Peyer's patch (tissue), 4 donors: ENCODE data around the gene CD46. TPM values are rescaled to one million over a fixed set of nuclear protein-coding genes. Genes with fewer than 3 reads are reported as not detected.

Experiments used
- DNase-seq, 3 donors: peaks; one replicate each; pipeline ENCODE4 v3.0.0-alpha.2; 2017 to 2019
- H3K27ac ChIP-seq, 4 donors: fragments of 200-600 bp; sonication (generic); one replicate each; pipeline ENCODE4 v1.5.1; 2016 to 2019
- H3K27me3 ChIP-seq, 2 donors: fragments of 200-600 bp; sonication (generic); one replicate each; pipeline ENCODE4 v1.5.1; 2019
- H3K36me3 ChIP-seq, 3 donors: fragments of 200-600 bp; sonication (generic); one replicate each; pipeline ENCODE4 v1.5.1; 2016 to 2019
- H3K4me1 ChIP-seq, 4 donors: fragments of 200-600 bp; sonication (generic); one replicate each; pipeline ENCODE4 v1.5.1; 2016 to 2019
- H3K4me3 ChIP-seq, 4 donors: fragments of 200-600 bp; sonication (generic); 1 replicate in 3 of 4; 2 replicates in 1 of 4; pipeline ENCODE4 v1.5.1; 2016 to 2019; ENCODE audit warnings: mild to moderate bottlenecking in 1 of 4
- H3K9me3 ChIP-seq, 4 donors: fragments of 200-600 bp; sonication (generic); one replicate each; pipeline ENCODE4 v1.5.1; 2016 to 2019; ENCODE audit warnings: mild to moderate bottlenecking in 1 of 4
- CTCF ChIP-seq, 6 experiments: fragments of 450-650 bp in 4 of 6; fragments of 200-600 bp in 2 of 6; sonication (generic) in 1 of 6; IDR thresholded peaks; one replicate each; pipeline ENCODE4 v1.5.1; 2017 to 2019; ENCODE audit warnings: antibody characterized with exemption in 6 of 6, mild to moderate bottlenecking in 3 of 6, moderate library complexity in 1 of 6
- POLR2A ChIP-seq, 2 donors: fragments of 450-650 bp; IDR thresholded peaks; one replicate each; pipeline ENCODE4 v1.5.1; 2017; ENCODE audit warnings: antibody characterized with exemption in 2 of 2, mild to moderate bottlenecking in 2 of 2, moderate library complexity in 2 of 2
- total RNA-seq, 4 donors: library from RNA; depleted of rRNA; stranded (reverse); fragments of >200 nt; gene quantifications; one replicate each; pipeline ENCODE4 v1.1.0, GENCODE V29; 2016

Gene CD46
- total RNA-seq, 4 donors from 2014 or later: 102 to 204 (median 176) TPM

DNA sequence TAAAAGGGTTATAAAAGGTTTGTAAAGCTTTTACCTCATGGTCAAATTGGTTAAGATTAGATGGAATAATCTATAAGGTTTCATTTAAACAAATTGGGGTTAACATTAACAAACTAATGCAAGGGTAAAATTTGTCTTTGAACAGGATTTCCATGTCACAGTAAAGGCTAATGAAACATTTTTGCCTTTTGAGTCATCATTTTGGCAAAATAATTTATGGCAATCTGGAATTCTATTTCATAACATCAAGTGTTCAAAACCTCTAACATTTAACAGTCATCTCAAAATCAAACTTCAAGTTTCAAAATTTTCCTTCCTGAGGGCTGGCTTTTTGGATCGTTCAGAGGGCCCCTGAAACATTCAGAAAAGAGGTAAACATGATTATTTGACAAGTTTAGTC, 6.6 kb upstream of the CD46 start:
- no peak for TF ChIP-seq POLR2A (IDR thresholded peaks at IDR 0.05)
- no peak for TF ChIP-seq CTCF (IDR thresholded peaks at IDR 0.05)
- no peaks in the 10 kb centered on the region for H3K9me3 ChIP-seq
- DNase-seq: no peak
- H3K4me3 ChIP-seq: no peak overlapping the region
- no peaks in the 10 kb centered on the region for H3K27me3 ChIP-seq
- peaks cover 0 to 5% (median 0%) of the 10 kb centered on the region in 4 donors for H3K4me1 ChIP-seq
- H3K27ac ChIP-seq: no peak overlapping the region
- no peaks in the 10 kb centered on the region for H3K36me3 ChIP-seq

DNA sequence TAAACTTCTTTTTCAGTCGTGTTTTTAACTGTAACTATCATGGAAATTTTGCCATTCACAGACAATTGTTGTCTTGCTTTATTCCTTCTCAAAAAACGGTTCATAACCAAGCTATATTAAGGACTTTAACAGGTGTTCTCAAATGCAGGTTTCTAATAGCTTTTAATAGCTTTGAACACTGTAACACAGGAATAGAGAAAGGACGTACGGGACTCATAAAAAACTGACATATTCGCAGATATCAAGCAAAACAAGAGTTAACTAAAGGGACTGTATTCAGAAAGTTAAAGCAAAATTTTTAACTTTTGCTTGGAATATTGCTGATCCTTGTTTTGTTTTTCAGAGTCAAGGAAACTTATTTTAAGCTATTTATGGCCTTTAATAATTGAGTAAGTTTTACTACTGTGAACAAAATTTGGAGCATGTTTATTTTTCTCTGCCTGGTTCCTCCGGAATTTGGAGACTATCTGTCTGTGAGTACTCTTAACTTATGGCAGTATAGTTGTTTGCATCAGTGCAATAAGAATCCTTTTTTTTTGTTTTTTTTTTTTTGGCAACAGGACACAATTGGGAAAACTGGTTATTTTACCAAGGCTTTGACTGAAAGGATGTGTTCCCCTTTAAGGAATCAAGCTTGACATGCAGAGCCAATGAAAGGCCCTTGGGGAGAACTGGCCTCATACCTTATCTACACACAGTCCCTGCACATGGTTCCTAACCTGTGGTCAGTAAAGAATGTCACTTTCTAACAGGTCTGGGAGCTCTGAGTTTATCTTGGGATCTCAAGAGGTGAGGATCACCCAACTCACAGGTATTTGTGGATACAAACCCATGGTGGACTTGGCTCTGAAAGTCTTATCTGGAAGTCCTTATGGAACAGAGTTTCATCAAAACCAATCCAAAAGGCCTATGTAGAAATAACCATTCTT, 5.8 kb upstream of the CD46 start:
- Histone ChIP-seq H3K4me1 (peaks cover 0 to 12% (median 0%) of the 10 kb centered on the region in 4 donors), H3K9me3 (no peaks in the 10 kb centered on the region), H3K27me3 (no peaks in the 10 kb centered on the region), H3K36me3 (no peaks in the 10 kb centered on the region), H3K27ac (no peak overlapping the region), H3K4me3 (no peak overlapping the region)
- TF ChIP-seq POLR2A (IDR thresholded peaks at IDR 0.05): no peak
- TF ChIP-seq CTCF (IDR thresholded peaks at IDR 0.05): no peak
- no peak for DNase-seq

- H3K36me3 ChIP-seq: no peaks in the 10 kb centered on the region
- H3K27me3 ChIP-seq: no peaks in the 10 kb centered on the region
- peaks cover 0 to 16% (median 2%) of the 10 kb centered on the region in 4 donors for H3K4me1 ChIP-seq
- H3K4me3 ChIP-seq: no peak overlapping the region
- DNase-seq: no peak
- no peak for TF ChIP-seq CTCF (IDR thresholded peaks at IDR 0.05)
- TF ChIP-seq POLR2A (IDR thresholded peaks at IDR 0.05): no peak
- H3K9me3 ChIP-seq: no peaks in the 10 kb centered on the region
- H3K27ac ChIP-seq: no peak overlapping the region
These were observed 4.0 kb upstream of the CD46 start for GRCh38 chr1:207747627-207748492.

DNA sequence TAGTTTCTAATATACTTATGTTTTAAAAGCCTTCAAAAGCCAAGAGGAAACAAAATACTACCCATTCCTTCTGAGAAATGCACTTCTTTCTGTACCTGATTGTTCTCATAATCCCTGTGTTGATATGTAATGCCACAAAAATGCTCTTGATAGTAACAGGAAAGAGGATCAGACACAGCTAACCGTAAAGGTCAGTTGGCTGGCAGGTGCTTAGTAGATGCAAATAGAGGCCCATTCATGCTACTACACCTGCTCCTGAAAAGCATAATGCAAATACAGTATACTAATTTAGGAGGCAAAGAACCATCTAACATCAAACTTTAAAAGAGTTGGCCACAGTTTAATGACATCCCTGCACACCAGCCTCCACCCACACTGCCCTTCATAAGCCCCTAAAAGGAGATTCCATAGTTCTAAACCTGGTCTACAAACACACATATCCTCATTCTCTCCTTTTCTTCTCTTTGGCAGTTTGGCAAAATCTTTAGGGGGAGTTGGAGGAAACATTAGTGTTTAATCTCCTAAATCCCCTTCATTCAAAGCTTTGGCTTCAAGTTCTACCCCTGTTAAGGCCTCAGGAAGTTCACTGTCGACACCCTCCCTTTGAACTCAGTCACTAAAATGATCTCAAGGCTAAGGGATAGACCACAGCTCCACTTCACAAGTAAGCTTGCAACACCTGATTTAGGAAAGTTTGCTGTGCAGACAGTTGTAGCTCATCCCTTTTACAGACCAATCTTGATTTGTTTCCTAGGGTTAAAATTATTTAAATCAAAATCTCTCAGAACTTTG, 2.9 kb upstream of the CD46 start:
- Histone ChIP-seq H3K9me3 (no peaks in the 10 kb centered on the region), H3K4me3 (no peak overlapping the region), H3K27me3 (no peaks in the 10 kb centered on the region), H3K4me1 (peaks cover 0 to 27% (median 7%) of the 10 kb centered on the region in 4 donors), H3K27ac (no peak overlapping the region), H3K36me3 (no peaks in the 10 kb centered on the region)
- no peak for DNase-seq
- TF ChIP-seq POLR2A (IDR thresholded peaks at IDR 0.05): no peak
- TF ChIP-seq CTCF (IDR thresholded peaks at IDR 0.05): peak in 1 of 6 experiments; percentile 11
